Osteocyte (in vitro differentiated cells): ENCODE data around the gene ARAP1. TPM values are rescaled to one million over a fixed set of nuclear protein-coding genes. Genes with fewer than 3 reads are reported as not detected.

Source experiments
- DNase-seq: peaks from one replicate; pipeline ENCODE4 v3.0.0; 2021; ENCODE audit warnings: mixed read lengths; ENCODE audit not compliant: unreplicated experiment; ENCODE audit errors: extremely low spot score
- H3K27ac Mint-ChIP-seq: one replicate; pipeline ENCODE4 v1.8.0; 2021; ENCODE audit warnings: mild to moderate bottlenecking, mixed read lengths; ENCODE audit not compliant: unreplicated experiment
- H3K27me3 Mint-ChIP-seq: one replicate; pipeline ENCODE4 v1.8.0; 2021; ENCODE audit warnings: mixed read lengths; ENCODE audit not compliant: unreplicated experiment
- H3K36me3 Mint-ChIP-seq: one replicate; pipeline ENCODE4 v1.8.0; 2021; ENCODE audit warnings: mixed read lengths; ENCODE audit not compliant: unreplicated experiment
- H3K4me1 Mint-ChIP-seq: one replicate; pipeline ENCODE4 v1.8.0; 2021; ENCODE audit warnings: mixed read lengths; ENCODE audit not compliant: unreplicated experiment
- H3K4me3 Mint-ChIP-seq: one replicate; pipeline ENCODE4 v1.8.0; 2021; ENCODE audit warnings: mild to moderate bottlenecking, moderate library complexity, mixed read lengths; ENCODE audit not compliant: unreplicated experiment
- H3K9me3 Mint-ChIP-seq: one replicate; pipeline ENCODE4 v1.8.0; 2021; ENCODE audit warnings: mixed read lengths; ENCODE audit not compliant: unreplicated experiment
- CTCF ChIP-seq: fragments of 200-600 bp; sonication (generic); IDR thresholded peaks from 2 replicates; pipeline ENCODE4 v1.5.0; 2021; ENCODE audit warnings: antibody characterized with exemption, mild to moderate bottlenecking, moderate library complexity
- total RNA-seq: library from RNA; stranded (reverse); gene quantifications from 2 replicates; pipeline ENCODE4 v1.2.1, GENCODE V29; 2021

The ARAP1 gene
- total RNA-seq, 1 donor from 2014 or later = 64.2 TPM

- Mint-ChIP-seq H3K9me3 (no peaks in the 10 kb centered on the region), H3K36me3 (no peaks in the 10 kb centered on the region), H3K27me3 (no peaks in the 10 kb centered on the region), H3K4me3 (no peak overlapping the region), H3K27ac (no peak overlapping the region), H3K4me1 (peaks cover 43% of the 10 kb centered on the region)
- no peak for TF ChIP-seq CTCF
- no peak for DNase-seq
Observed at GRCh38 chr11:72776117-72776843, 24.1 kb upstream of the ARAP1 start.

- Mint-ChIP-seq H3K4me3 (no peak overlapping the region), H3K27me3 (no peaks in the 10 kb centered on the region), H3K9me3 (no peaks in the 10 kb centered on the region), H3K4me1 (peaks cover 43% of the 10 kb centered on the region), H3K36me3 (no peaks in the 10 kb centered on the region), H3K27ac (no peak overlapping the region)
- TF ChIP-seq CTCF = no peak
- DNase-seq = no peak
Observed at GRCh38 chr11:72775288-72776110, 23.3 kb upstream of the ARAP1 start.

- Mint-ChIP-seq H3K9me3 (no peaks in the 10 kb centered on the region), H3K4me3 (no peak overlapping the region), H3K4me1 (peaks cover 39% of the 10 kb centered on the region), H3K27me3 (no peaks in the 10 kb centered on the region), H3K27ac (no peak overlapping the region), H3K36me3 (no peaks in the 10 kb centered on the region)
- TF ChIP-seq CTCF = no peak
- no peak for DNase-seq
Observed at GRCh38 chr11:72774499-72774898, 22.3 kb upstream of the ARAP1 start.

- no peaks in the 10 kb centered on the region for H3K9me3 Mint-ChIP-seq
- H3K27ac Mint-ChIP-seq = peak overlapping the region; percentile 78
- H3K4me3 Mint-ChIP-seq = no peak overlapping the region
- no peak for DNase-seq
- no peaks in the 10 kb centered on the region for H3K36me3 Mint-ChIP-seq
- peaks cover 39% of the 10 kb centered on the region for H3K4me1 Mint-ChIP-seq
- no peaks in the 10 kb centered on the region for H3K27me3 Mint-ChIP-seq
- no peak for TF ChIP-seq CTCF
Observed at GRCh38 chr11:72773696-72774095, 21.5 kb upstream of the ARAP1 start.

GRCh38 chr11:72773291-72773690, 21.1 kb upstream of the ARAP1 start:
- Mint-ChIP-seq H3K9me3 (no peaks in the 10 kb centered on the region), H3K27ac (peak overlapping the region; percentile 78), H3K4me1 (peaks cover 41% of the 10 kb centered on the region), H3K36me3 (no peaks in the 10 kb centered on the region), H3K27me3 (no peaks in the 10 kb centered on the region), H3K4me3 (no peak overlapping the region)
- DNase-seq = no peak
- no peak for TF ChIP-seq CTCF
